ENCODE data around the gene GAB2. TPM values are rescaled to one million over a fixed set of nuclear protein-coding genes. Genes with fewer than 3 reads are reported as not detected.

Gene GAB2
- total and polyA plus RNA-seq, 2 of the 4 experiments (the other 2 are of a cell fraction), result 3.3 to 5.9 TPM

GRCh38 chr11:78379039-78379670 lies 38.5 kb downstream of the GAB2 start:
- Histone ChIP-seq H3K4me2 (ENCODE audit: low read depth, low read length) (no peak overlapping the region), H2AFZ (replicated peaks; ENCODE audit: low read length, poor library complexity) (no peak overlapping the region), H3K4me3 (ENCODE audit: insufficient read depth, low read depth, low read length) (no peak overlapping the region), H4K5ac (ENCODE audit: low read depth, low read length) (no peak overlapping the region), H2BK5ac (ENCODE audit: low read depth, low read length, poor library complexity, severe bottlenecking) (no peak overlapping the region), H3K9me3 (ENCODE audit: control insufficient read depth, insufficient read depth, low read length) (peaks cover 10% of the 10 kb centered on the region; the same call in 1 of the 2 replicates), H3K14ac (replicated peaks; ENCODE audit: low read depth, low read length) (no peak overlapping the region), H3K9me1 (ENCODE audit: insufficient read depth, low read length) (no peaks in the 10 kb centered on the region), H3K36me3 (ENCODE audit: control insufficient read depth, insufficient read depth, low read length) (peaks cover 1% of the 10 kb centered on the region; the same call in 1 of the 2 replicates), H3K27ac (ENCODE audit: insufficient read depth, low read length) (no peak overlapping the region), H3K27me3 (ENCODE audit: control insufficient read depth, insufficient read depth, low read length) (no peaks in the 10 kb centered on the region), H2BK20ac (ENCODE audit: low read depth, low read length) (no peak overlapping the region), H3K23ac (ENCODE audit: low read depth, low read length) (no peak overlapping the region), H4K8ac (ENCODE audit: low read depth in 2 of 2, low read length in 2 of 2) (no peak overlapping the region), H4K91ac (ENCODE audit: insufficient read depth, low read depth, low read length) (no peak overlapping the region), H3K18ac (ENCODE audit: low read depth, low read length) (no peak overlapping the region), H2AK5ac (ENCODE audit: low read depth, low read length) (no peak overlapping the region), H2BK15ac (ENCODE audit: low read depth, low read length) (0 out of 3 replicates have a peak overlapping the region, but pooled peaks have one; percentile 68), H2AK9ac (replicated peaks; ENCODE audit: low read depth, low read length, poor library complexity) (no peak overlapping the region), H3K4ac (ENCODE audit: low read depth, low read length) (no peak overlapping the region), H4K20me1 (ENCODE audit: insufficient read depth, low read length) (no peaks in the 10 kb centered on the region), H3K79me1 (ENCODE audit: low read depth in 1 of 2, low read length in 2 of 2) (peaks cover 18 to 25% of the 10 kb centered on the region in 2 experiments), H3K56ac (ENCODE audit: extremely low read depth, insufficient read depth, low read length) (no peak overlapping the region), H3K9ac (ENCODE audit: low read depth, low read length) (no peak overlapping the region), H3K4me1 (ENCODE audit: control insufficient read depth, insufficient read depth, low read length) (peaks cover 5% of the 10 kb centered on the region), H2BK120ac (ENCODE audit: low read depth, low read length) (0 out of 2 replicates have a peak overlapping the region, but pooled peaks have one; percentile 22)
- in situ Hi-C loops (cut with MboI; ENCODE audit: low sequenced_read_pairs) (no loop called here), dilution Hi-C loops (cut with HindIII; ENCODE audit: low sequenced_read_pairs, unreplicated experiment) (no loop called here), intact Hi-C loops (cut with micrococcal nuclease) (no loop called here)
- WGBS, 2 experiments (ENCODE audit: extremely low coverage in 2 of 2, insufficient read length in 1 of 2), result 100% methylated on average over 1 of the region's 3 CpGs; no CpG with 5 or more reads in 1 of the 2 experiments
- DNase-seq (peak; percentile 19), ATAC-seq (ENCODE audit: low read depth) (no peak)
- BruUV-seq (replicated peaks), result no TSS peak
- ChIA-PET POLR2A (ENCODE audit: unreplicated experiment) (no interaction called here), CTCF (no interaction called here)
- TF ChIP-seq MAFK (IDR thresholded peaks at IDR 0.05; ENCODE audit: low read depth, low read length) (peak; percentile 50; the same call in 1 of the 2 replicates), SMC3 (IDR thresholded peaks at IDR 0.05; ENCODE audit: low read depth, low read length) (no peak)

All from IMR-90 (cell line).